HG03064 (cell line): ENCODE measurements around the gene ZNF530.

Experiments used
- ATAC-seq: cut with Tn5 transposase; IDR thresholded peaks from one replicate; pipeline ENCODE4 v1.9.1; 2021; ENCODE audit warnings: low read depth; ENCODE audit not compliant: unreplicated experiment

The ZNF530 gene

GRCh38 chr19:57599761-57600383 is at the start of gene ZNF530:
ZNF530 (plus strand) TSS chr19:57599885; CDS start chr19:57604346, 4,461 bp downstream.
- peak; percentile 94 for ATAC-seq

GRCh38 chr19:57552432-57552831 is 47.3 kb upstream of the ZNF530 start:
- no peak for ATAC-seq

GRCh38 chr19:57557659-57558058 is 42.0 kb upstream of the ZNF530 start:
- ATAC-seq, result no peak

- ATAC-seq, result no peak
Observed at GRCh38 chr19:57558525-57558924, 41.2 kb upstream of the ZNF530 start.

GRCh38 chr19:57559008-57559403 is 40.7 kb upstream of the ZNF530 start:
- no peak for ATAC-seq

GRCh38 chr19:57559404-57560025 is 40.2 kb upstream of the ZNF530 start, which contains the start of gene ZNF550:
ZNF550 (minus strand) TSS chr19:57559863; CDS start chr19:57559682, 181 bp downstream.
- peak; percentile 91 for ATAC-seq

GRCh38 chr19:57560049-57560491 is 39.6 kb upstream of the ZNF530 start:
- ATAC-seq, result no peak

GRCh38 chr19:57563547-57563946 is 36.1 kb upstream of the ZNF530 start:
- ATAC-seq, result no peak

GRCh38 chr19:57566396-57567265 is 33.1 kb upstream of the ZNF530 start:
- ATAC-seq, result no peak

GRCh38 chr19:57570707-57571106 is 29.0 kb upstream of the ZNF530 start:
- ATAC-seq, result no peak

- no peak for ATAC-seq
Observed at GRCh38 chr19:57572415-57572947, 27.2 kb upstream of the ZNF530 start.

- ATAC-seq, result no peak
Observed at GRCh38 chr19:57576661-57577060, 23.0 kb upstream of the ZNF530 start.

GRCh38 chr19:57578487-57579205 is 21.0 kb upstream of the ZNF530 start, which contains the start of gene ZNF416:
ZNF416 (minus strand) TSS chr19:57578911; CDS start chr19:57578704, 207 bp downstream.
- ATAC-seq, result peak; percentile 77

- no peak for ATAC-seq
Observed at GRCh38 chr19:57583104-57583520, 16.6 kb upstream of the ZNF530 start.

GRCh38 chr19:57583521-57584416 is 15.9 kb upstream of the ZNF530 start, which contains the start of gene ZIK1:
ZIK1 (plus strand) TSS chr19:57584145; CDS start chr19:57584357, 212 bp downstream.
- peak; percentile 77 for ATAC-seq

- ATAC-seq, result no peak
Observed at GRCh38 chr19:57587529-57587928, 12.2 kb upstream of the ZNF530 start.

GRCh38 chr19:57599377-57599760 is 316 bp upstream of the ZNF530 start:
- ATAC-seq, result no peak

- no peak for ATAC-seq
Observed at GRCh38 chr19:57606931-57607330, 7.2 kb downstream of the ZNF530 start.

GRCh38 chr19:57611113-57611512 is 11.4 kb downstream of the ZNF530 start:
- no peak for ATAC-seq
